Chondrocyte (in vitro differentiated cells): ENCODE measurements around the gene P2RX1. TPM values are rescaled to one million over a fixed set of nuclear protein-coding genes. Genes with fewer than 3 reads are reported as not detected.

Source experiments
- DNase-seq: peaks from one replicate; pipeline ENCODE4 v3.0.0; 2021; ENCODE audit warnings: mixed read lengths, low spot score
- H3K27ac Mint-ChIP-seq: one replicate; pipeline ENCODE4 v1.8.0; 2021; ENCODE audit warnings: mild to moderate bottlenecking, moderate library complexity, mixed read lengths; ENCODE audit not compliant: unreplicated experiment
- H3K27me3 Mint-ChIP-seq: 2 replicates; pipeline ENCODE4 v1.8.0; 2021; ENCODE audit warnings: low read depth, mixed read lengths
- H3K36me3 Mint-ChIP-seq: 2 replicates; pipeline ENCODE4 v1.8.0; 2021; ENCODE audit warnings: low read depth, mixed read lengths
- H3K4me1 Mint-ChIP-seq: 2 replicates; pipeline ENCODE4 v1.8.0; 2021; ENCODE audit warnings: low read depth, mild to moderate bottlenecking, mixed read lengths
- H3K4me3 Mint-ChIP-seq: one replicate; pipeline ENCODE4 v1.8.0; 2021; ENCODE audit warnings: mild to moderate bottlenecking, moderate library complexity, mixed read lengths; ENCODE audit not compliant: unreplicated experiment
- H3K9me3 Mint-ChIP-seq: 2 replicates; pipeline ENCODE4 v1.8.0; 2021; ENCODE audit warnings: low read depth, mixed read lengths
- total RNA-seq: library from RNA; stranded (reverse); gene quantifications from 3 replicates; pipeline ENCODE4 v1.2.1, GENCODE V29; 2021
- TF ChIP-seq, protein P1 (sequence below): fragments of 200-600 bp; sonication (generic); IDR thresholded peaks from 2 replicates; pipeline ENCODE4 v1.5.0; 2021; ENCODE audit warnings: antibody characterized with exemption, mild to moderate bottlenecking, moderate library complexity

The P2RX1 gene
- total RNA-seq, 1 donor from 2014 or later = not detected

DNA sequence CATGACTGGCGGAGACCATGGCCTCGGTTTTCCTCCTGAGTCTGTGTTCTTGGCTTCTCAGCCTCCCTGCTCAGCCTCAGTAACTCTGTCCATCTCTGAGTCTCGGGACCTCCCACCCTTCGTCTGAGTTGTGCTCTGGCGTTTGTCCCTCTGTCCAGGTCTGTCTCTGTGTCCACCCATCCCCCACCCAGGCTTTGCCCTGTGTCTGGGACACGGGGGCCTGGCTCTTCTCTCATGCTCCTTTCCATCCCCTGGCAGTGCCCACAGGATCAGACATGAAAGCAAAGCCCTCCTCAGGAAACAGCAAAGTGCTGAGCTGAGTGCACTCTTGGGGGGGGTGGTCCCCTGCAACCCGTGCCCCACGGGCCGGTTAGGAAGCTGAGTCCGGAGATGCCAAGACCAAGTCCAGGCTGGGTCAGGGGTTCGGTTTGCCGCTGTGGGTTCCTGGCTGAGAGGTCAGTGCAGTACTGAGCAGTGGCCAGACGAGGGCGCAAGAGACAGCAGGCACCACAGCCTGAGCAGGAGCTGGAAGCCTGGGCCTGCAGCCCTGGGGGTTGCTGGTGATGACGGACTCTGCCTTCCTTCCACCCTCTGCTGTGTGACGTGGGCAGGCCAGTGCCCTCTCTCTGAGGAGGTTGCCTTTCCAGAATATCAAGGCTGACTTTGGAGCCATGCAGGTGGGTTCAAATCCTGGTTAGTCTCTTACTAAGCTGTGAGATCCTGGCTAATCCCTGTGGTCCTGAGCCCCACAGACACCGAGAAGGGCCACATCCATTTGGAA is 2.5 kb downstream of the P2RX1 start:
- no peak for DNase-seq
- H3K9me3 Mint-ChIP-seq = no peaks in the 10 kb centered on the region
- no peaks in the 10 kb centered on the region for H3K4me1 Mint-ChIP-seq
- H3K27me3 Mint-ChIP-seq = no peaks in the 10 kb centered on the region
- no peaks in the 10 kb centered on the region for H3K36me3 Mint-ChIP-seq
- H3K27ac Mint-ChIP-seq = no peak overlapping the region
- H3K4me3 Mint-ChIP-seq = no peak overlapping the region
- TF ChIP-seq, protein P1, sequence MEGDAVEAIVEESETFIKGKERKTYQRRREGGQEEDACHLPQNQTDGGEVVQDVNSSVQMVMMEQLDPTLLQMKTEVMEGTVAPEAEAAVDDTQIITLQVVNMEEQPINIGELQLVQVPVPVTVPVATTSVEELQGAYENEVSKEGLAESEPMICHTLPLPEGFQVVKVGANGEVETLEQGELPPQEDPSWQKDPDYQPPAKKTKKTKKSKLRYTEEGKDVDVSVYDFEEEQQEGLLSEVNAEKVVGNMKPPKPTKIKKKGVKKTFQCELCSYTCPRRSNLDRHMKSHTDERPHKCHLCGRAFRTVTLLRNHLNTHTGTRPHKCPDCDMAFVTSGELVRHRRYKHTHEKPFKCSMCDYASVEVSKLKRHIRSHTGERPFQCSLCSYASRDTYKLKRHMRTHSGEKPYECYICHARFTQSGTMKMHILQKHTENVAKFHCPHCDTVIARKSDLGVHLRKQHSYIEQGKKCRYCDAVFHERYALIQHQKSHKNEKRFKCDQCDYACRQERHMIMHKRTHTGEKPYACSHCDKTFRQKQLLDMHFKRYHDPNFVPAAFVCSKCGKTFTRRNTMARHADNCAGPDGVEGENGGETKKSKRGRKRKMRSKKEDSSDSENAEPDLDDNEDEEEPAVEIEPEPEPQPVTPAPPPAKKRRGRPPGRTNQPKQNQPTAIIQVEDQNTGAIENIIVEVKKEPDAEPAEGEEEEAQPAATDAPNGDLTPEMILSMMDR = peak; percentile 95

DNA sequence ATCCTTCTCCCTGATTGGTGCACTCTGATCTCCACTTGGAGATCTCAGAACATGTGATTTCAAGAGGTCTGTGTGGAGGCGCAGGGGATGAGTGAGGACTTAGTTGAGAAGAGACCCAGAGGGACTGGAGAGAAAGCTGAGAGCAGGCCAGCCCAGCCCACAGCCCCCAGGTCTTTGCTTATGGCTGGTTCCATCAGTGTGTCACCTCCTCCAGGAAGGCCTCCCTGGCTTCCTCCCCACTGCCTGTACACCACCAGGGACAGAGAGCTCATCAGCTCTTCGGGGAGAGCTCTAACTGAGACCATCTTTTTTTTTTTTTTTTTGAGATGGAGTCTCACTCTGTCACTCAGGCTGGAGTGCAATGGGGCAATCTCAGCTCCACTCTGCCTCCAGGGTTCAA is 3.4 kb downstream of the P2RX1 start:
- no peak overlapping the region for H3K4me3 Mint-ChIP-seq
- no peak overlapping the region for H3K27ac Mint-ChIP-seq
- TF ChIP-seq, protein P1 = no peak
- no peaks in the 10 kb centered on the region for H3K27me3 Mint-ChIP-seq
- no peak for DNase-seq
- no peaks in the 10 kb centered on the region for H3K4me1 Mint-ChIP-seq
- H3K36me3 Mint-ChIP-seq = no peaks in the 10 kb centered on the region
- H3K9me3 Mint-ChIP-seq = no peaks in the 10 kb centered on the region

DNA sequence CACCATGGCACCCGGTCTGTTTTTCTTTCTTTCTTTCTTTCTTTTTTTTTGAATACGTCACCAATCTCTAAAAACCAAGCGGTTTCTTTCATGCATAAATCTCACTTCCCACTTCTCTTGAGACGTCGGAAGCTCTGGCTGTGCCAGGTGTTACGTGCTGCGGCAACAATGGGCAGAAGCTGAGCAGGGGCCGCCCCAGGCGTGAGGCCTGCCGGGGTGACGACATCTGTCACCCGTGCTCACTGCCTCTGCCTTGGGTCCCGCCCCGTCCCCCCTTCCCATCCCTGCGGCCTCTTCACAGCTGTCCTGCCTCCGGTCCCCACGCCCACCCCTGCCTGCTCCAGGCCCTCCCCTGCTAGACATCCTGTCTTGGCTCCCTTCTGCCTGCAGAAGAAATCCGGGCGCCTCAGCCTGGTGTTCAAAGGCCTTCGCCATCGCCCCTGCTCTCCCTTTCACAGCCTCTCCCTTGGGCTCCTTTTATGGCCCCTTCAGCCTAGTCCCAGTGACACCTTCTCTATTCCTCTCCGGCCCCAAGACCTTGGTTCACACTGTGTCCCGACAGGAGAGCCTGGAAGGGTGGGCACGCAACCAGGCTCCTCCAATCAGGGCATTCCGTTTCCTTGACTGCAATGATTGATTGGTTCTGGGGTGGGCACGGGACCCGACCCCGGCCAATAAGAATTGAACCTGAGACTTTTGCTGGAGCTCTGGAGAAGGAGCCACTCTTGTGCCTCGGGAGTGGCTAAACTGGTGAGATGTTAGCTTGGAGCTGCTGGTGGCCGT is 4.8 kb downstream of the P2RX1 start:
- Mint-ChIP-seq H3K4me3 (no peak overlapping the region), H3K4me1 (no peaks in the 10 kb centered on the region)
- TF ChIP-seq, protein P1 = no peak

DNA sequence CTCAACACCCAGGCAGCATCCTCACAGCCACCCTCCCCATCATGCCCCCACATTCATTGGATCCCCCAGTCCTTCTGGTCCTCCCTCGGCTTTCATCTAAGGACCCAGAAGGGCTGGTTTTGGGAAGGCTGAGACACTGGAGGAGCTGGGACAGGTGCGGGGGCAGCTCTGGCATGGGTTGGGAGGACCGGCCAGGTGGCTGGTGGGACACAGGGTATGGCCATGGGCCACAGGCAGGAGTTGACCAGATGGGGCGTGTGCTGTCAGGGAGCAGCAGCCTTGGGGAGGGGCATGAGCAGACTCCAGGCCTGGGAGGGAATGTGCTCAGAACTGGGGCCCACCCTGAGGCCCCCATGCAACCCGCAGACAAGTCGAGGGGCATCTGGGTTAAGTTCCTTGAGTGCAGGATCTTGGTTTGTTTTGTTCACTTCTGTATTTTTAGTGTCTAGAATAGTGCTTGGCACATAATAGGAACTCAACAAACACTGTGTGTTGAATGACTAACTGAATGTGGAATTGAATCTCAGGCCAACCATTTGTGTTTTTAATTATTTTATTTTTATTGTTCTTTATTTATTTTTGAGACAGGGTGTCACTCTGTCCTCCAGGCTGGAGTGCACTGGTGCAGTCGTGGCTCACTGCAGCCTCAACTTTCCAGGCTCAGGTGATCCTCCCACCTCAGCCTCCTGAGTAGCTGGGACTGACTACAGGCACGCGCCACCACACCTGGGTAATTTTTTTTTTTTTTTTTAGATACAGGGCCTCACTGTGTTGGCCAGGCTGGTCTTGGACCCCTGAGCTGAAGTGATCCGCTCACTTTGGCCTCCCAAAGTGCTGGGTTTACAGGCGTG is 5.6 kb downstream of the P2RX1 start:
- H3K36me3 Mint-ChIP-seq = no peaks in the 10 kb centered on the region
- H3K27ac Mint-ChIP-seq = no peak overlapping the region
- TF ChIP-seq, protein P1 = no peak
- no peaks in the 10 kb centered on the region for H3K9me3 Mint-ChIP-seq
- no peaks in the 10 kb centered on the region for H3K27me3 Mint-ChIP-seq
- no peaks in the 10 kb centered on the region for H3K4me1 Mint-ChIP-seq
- no peak for DNase-seq
- H3K4me3 Mint-ChIP-seq = no peak overlapping the region

More for the DNA sequence above, 4.8 kb downstream of the P2RX1 start:
- Mint-ChIP-seq H3K27ac (no peak overlapping the region), H3K36me3 (no peaks in the 10 kb centered on the region), H3K27me3 (no peaks in the 10 kb centered on the region), H3K9me3 (no peaks in the 10 kb centered on the region)
- DNase-seq = no peak

DNA sequence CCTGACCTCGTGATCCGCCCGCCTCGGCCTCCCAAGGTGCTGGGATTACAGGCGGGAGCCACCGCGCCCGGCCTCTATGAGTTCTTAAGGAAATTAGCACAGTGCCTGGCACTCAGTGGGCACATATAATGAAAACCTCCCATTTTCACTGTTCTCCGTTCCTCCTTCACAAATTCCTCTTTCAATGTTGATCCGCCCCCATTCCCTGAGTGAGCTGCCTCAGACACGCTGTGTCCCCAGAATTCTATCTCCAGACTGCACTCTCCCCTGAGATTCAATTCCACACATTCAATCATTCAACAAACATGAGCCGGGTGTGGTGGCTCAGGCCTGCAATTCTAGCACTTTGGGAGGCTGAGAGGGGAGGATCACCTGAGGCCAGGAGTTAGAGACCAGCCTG is 7.0 kb downstream of the P2RX1 start:
- H3K4me1 Mint-ChIP-seq = no peaks in the 10 kb centered on the region
- no peak for DNase-seq
- no peaks in the 10 kb centered on the region for H3K9me3 Mint-ChIP-seq
- no peak overlapping the region for H3K4me3 Mint-ChIP-seq
- TF ChIP-seq, protein P1 = no peak
- no peaks in the 10 kb centered on the region for H3K36me3 Mint-ChIP-seq
- no peaks in the 10 kb centered on the region for H3K27me3 Mint-ChIP-seq
- no peak overlapping the region for H3K27ac Mint-ChIP-seq
